Measurements from ENCODE around the gene NF2. TPM values are rescaled to one million over a fixed set of nuclear protein-coding genes. Genes with fewer than 3 reads are reported as not detected.

NF2 gene
- total and polyA plus RNA-seq, 4 donors: 8.9 to 49.7 (median 16.3) TPM

GRCh38 chr22:29647954-29648737 is 44.7 kb downstream of the NF2 start:
- WGBS, 2 donors: 87 to 93% methylated on average over 6 of the region's 6 CpGs
- H3K9me3 ChIP-seq (ENCODE audit: control insufficient read depth in 4 of 4, insufficient read depth in 3 of 4, low read length in 3 of 4): no peaks in the 10 kb centered on the region
- no peak overlapping the region for H3K4me3 ChIP-seq
- no peaks in the 10 kb centered on the region for H3K27me3 ChIP-seq (ENCODE audit: control insufficient read depth in 3 of 3, insufficient read depth in 3 of 3, low read length in 2 of 3)
- ATAC-seq (ENCODE audit: insufficient read depth, low FRiP score) (no peak), DNase-seq (no peak)
- TF ChIP-seq CTCF (IDR thresholded peaks at IDR 0.05; ENCODE audit: control extremely low read depth, extremely low read depth): no peak
- H3K9ac ChIP-seq (ENCODE audit: insufficient read depth in 1 of 2, low read length in 2 of 2): no peak overlapping the region
- H3K27ac ChIP-seq (ENCODE audit: low read depth in 1 of 2, low read length in 1 of 2): no peak overlapping the region
- no peaks in the 10 kb centered on the region for H3K4me1 ChIP-seq (ENCODE audit: control insufficient read depth in 5 of 5, insufficient read depth in 5 of 5, low read length in 5 of 5)
- peaks cover 2 to 10% (median 6%) of the 10 kb centered on the region in 4 donors for H3K36me3 ChIP-seq (ENCODE audit: control insufficient read depth in 4 of 4, insufficient read depth in 4 of 4, low read length in 4 of 4)

- Histone ChIP-seq H3K4me3 (no peak overlapping the region), H3K36me3 (ENCODE audit: control insufficient read depth in 4 of 4, insufficient read depth in 4 of 4, low read length in 4 of 4) (peaks cover 6 to 10% (median 8%) of the 10 kb centered on the region in 4 donors), H3K9me3 (ENCODE audit: control insufficient read depth in 4 of 4, insufficient read depth in 3 of 4, low read length in 3 of 4) (no peaks in the 10 kb centered on the region), H3K27me3 (ENCODE audit: control insufficient read depth in 3 of 3, insufficient read depth in 3 of 3, low read length in 2 of 3) (no peaks in the 10 kb centered on the region), H3K27ac (ENCODE audit: low read depth in 1 of 2, low read length in 1 of 2) (no peak overlapping the region), H3K4me1 (ENCODE audit: control insufficient read depth in 5 of 5, insufficient read depth in 5 of 5, low read length in 5 of 5) (no peaks in the 10 kb centered on the region), H3K9ac (ENCODE audit: insufficient read depth in 1 of 2, low read length in 2 of 2) (no peak overlapping the region)
- TF ChIP-seq CTCF (IDR thresholded peaks at IDR 0.05; ENCODE audit: control extremely low read depth, extremely low read depth): no peak
- 92 to 93% methylated on average over 5 of the region's 5 CpGs for WGBS, 2 donors
- ATAC-seq (ENCODE audit: insufficient read depth, low FRiP score): no peak
- no peak for DNase-seq
Observed at GRCh38 chr22:29650370-29650769, 46.9 kb downstream of the NF2 start.

- no peak for DNase-seq
- no peaks in the 10 kb centered on the region for H3K27me3 ChIP-seq (ENCODE audit: control insufficient read depth in 3 of 3, insufficient read depth in 3 of 3, low read length in 2 of 3)
- no peak overlapping the region for H3K4me3 ChIP-seq
- ATAC-seq (ENCODE audit: insufficient read depth, low FRiP score): no peak
- no peak overlapping the region for H3K9ac ChIP-seq (ENCODE audit: insufficient read depth in 1 of 2, low read length in 2 of 2)
- WGBS, 2 donors: 93 to 97% methylated on average over 1 of the region's 1 CpG
- no peaks in the 10 kb centered on the region for H3K4me1 ChIP-seq (ENCODE audit: control insufficient read depth in 5 of 5, insufficient read depth in 5 of 5, low read length in 5 of 5)
- H3K27ac ChIP-seq (ENCODE audit: low read depth in 1 of 2, low read length in 1 of 2): no peak overlapping the region
- TF ChIP-seq CTCF (IDR thresholded peaks at IDR 0.05; ENCODE audit: control extremely low read depth, extremely low read depth): no peak
- no peaks in the 10 kb centered on the region for H3K9me3 ChIP-seq (ENCODE audit: control insufficient read depth in 4 of 4, insufficient read depth in 3 of 4, low read length in 3 of 4)
- peaks cover 5 to 10% (median 6%) of the 10 kb centered on the region in 4 donors for H3K36me3 ChIP-seq (ENCODE audit: control insufficient read depth in 4 of 4, insufficient read depth in 4 of 4, low read length in 4 of 4)
Observed at GRCh38 chr22:29651652-29652051, 48.2 kb downstream of the NF2 start.

Measured in lung (tissue), 12 donors.